Liver (tissue), 9 donors: ENCODE measurements around the gene SLC38A10. TPM values are rescaled to one million over a fixed set of nuclear protein-coding genes. Genes with fewer than 3 reads are reported as not detected.

Experiments
- DNase-seq: peaks from one replicate; pipeline ENCODE4 v3.0.0-alpha.2; 2017; ENCODE audit warnings: low spot score
- H3K27ac ChIP-seq, 2 donors: one replicate each; pipeline ENCODE4 v1.7.0; 2013; ENCODE audit warnings: inconsistent platforms in 2 of 2, low read length in 2 of 2, control low read depth in 1 of 2, low read depth in 1 of 2, mild to moderate bottlenecking in 1 of 2
- H3K27me3 ChIP-seq, 4 donors: one replicate each; pipeline versions ENCODE4 v1.6.1 to v1.7.0; 2013; ENCODE audit warnings: low read length in 3 of 4, inconsistent platforms in 1 of 4, mild to moderate bottlenecking in 1 of 4, moderate library complexity in 1 of 4; ENCODE audit not compliant: control insufficient read depth in 4 of 4, insufficient read depth in 4 of 4
- H3K36me3 ChIP-seq, 4 donors: one replicate each; pipeline versions ENCODE4 v1.6.1 to v1.7.0; 2013; ENCODE audit warnings: low read length in 3 of 4, mild to moderate bottlenecking in 3 of 4, low read depth in 1 of 4, moderate library complexity in 1 of 4; ENCODE audit not compliant: control insufficient read depth in 4 of 4, insufficient read depth in 3 of 4
- H3K4me1 ChIP-seq, 4 donors: one replicate each; pipeline versions ENCODE4 v1.6.1 to v1.7.0; 2013; ENCODE audit warnings: low read length in 3 of 4, mild to moderate bottlenecking in 3 of 4, moderate library complexity in 1 of 4; ENCODE audit not compliant: control insufficient read depth in 4 of 4, insufficient read depth in 4 of 4
- H3K4me3 ChIP-seq, 3 donors: one replicate each; pipeline versions ENCODE4 v1.6.1 to v1.7.0; 2013; ENCODE audit warnings: low read length in 3 of 3, control low read depth in 1 of 3, low read depth in 1 of 3, mild to moderate bottlenecking in 1 of 3
- H3K9ac ChIP-seq, 2 donors: one replicate each; pipeline ENCODE4 v1.7.0; 2013; ENCODE audit warnings: low read length in 2 of 2, mild to moderate bottlenecking in 2 of 2, moderate library complexity in 2 of 2, control low read depth in 1 of 2, low read depth in 1 of 2
- H3K9me3 ChIP-seq, 4 donors: one replicate each; pipeline versions ENCODE4 v1.6.1 to v1.7.0; 2013; ENCODE audit warnings: low read length in 3 of 4; ENCODE audit not compliant: control insufficient read depth in 4 of 4
- ATF3 ChIP-seq: IDR thresholded peaks from 2 replicates; pipeline ENCODE4 v1.6.1; 2016; ENCODE audit warnings: antibody characterized with exemption
- CTCF ChIP-seq: fragments of 150-350 bp; IDR thresholded peaks from 2 replicates; pipeline ENCODE4 v1.5.1; 2017; ENCODE audit warnings: improper control_type of control experiment, low read depth, low read length; ENCODE audit not compliant: missing input control
- FOXA1 ChIP-seq: IDR thresholded peaks from 2 replicates; pipeline ENCODE4 v1.6.1; 2016; ENCODE audit warnings: antibody characterized with exemption
- FOXA2 ChIP-seq: IDR thresholded peaks from 2 replicates; pipeline ENCODE4 v1.6.1; 2016; ENCODE audit warnings: antibody characterized with exemption
- GABPA ChIP-seq, 2 donors: IDR thresholded peaks in 1 of 2; conservative IDR thresholded peaks in 1 of 2; 2 replicates each; pipeline ENCODE4 v1.6.1; 2016; ENCODE audit warnings: antibody characterized with exemption in 2 of 2, mild to moderate bottlenecking in 1 of 2, moderate library complexity in 1 of 2
- HNF4A ChIP-seq, 2 donors: conservative IDR thresholded peaks; 2 replicates each; pipeline ENCODE4 v1.6.1; 2016; ENCODE audit warnings: antibody characterized with exemption in 2 of 2, mild to moderate bottlenecking in 2 of 2
- HNF4G ChIP-seq: IDR thresholded peaks from 2 replicates; pipeline ENCODE4 v1.6.1; 2016; ENCODE audit warnings: antibody characterized with exemption
- JUND ChIP-seq, 2 donors: IDR thresholded peaks; 2 replicates each; pipeline ENCODE4 v1.6.1; 2016; ENCODE audit warnings: antibody characterized with exemption in 2 of 2
- MAX ChIP-seq: IDR thresholded peaks from 2 replicates; pipeline ENCODE4 v1.6.1; 2016; ENCODE audit warnings: antibody characterized with exemption
- NR2F2 ChIP-seq: IDR thresholded peaks from 2 replicates; pipeline ENCODE4 v1.6.1; 2016; ENCODE audit warnings: antibody characterized with exemption
- RAD21 ChIP-seq, 2 donors: IDR thresholded peaks; 2 replicates each; pipeline ENCODE4 v1.6.1; 2016; ENCODE audit warnings: antibody characterized with exemption in 2 of 2, mild to moderate bottlenecking in 2 of 2
- REST ChIP-seq: IDR thresholded peaks from 2 replicates; pipeline ENCODE4 v1.6.1; 2016; ENCODE audit warnings: antibody characterized with exemption, mild to moderate bottlenecking
- RXRA ChIP-seq, 2 donors: IDR thresholded peaks; 2 replicates each; pipeline ENCODE4 v1.6.1; 2017 to 2018; ENCODE audit warnings: antibody characterized with exemption in 2 of 2, mild to moderate bottlenecking in 1 of 2
- SP1 ChIP-seq: IDR thresholded peaks from 2 replicates; pipeline ENCODE4 v1.6.1; 2018; ENCODE audit warnings: antibody characterized with exemption, mild to moderate bottlenecking
- TAF1 ChIP-seq: conservative IDR thresholded peaks from 2 replicates; pipeline ENCODE4 v1.6.1; 2016; ENCODE audit warnings: antibody characterized with exemption, mild to moderate bottlenecking
- YY1 ChIP-seq: IDR thresholded peaks from 2 replicates; pipeline ENCODE4 v1.6.1; 2016; ENCODE audit warnings: antibody characterized with exemption, mild to moderate bottlenecking
- ZBTB33 ChIP-seq: IDR thresholded peaks from 2 replicates; pipeline ENCODE4 v1.6.1; 2016; ENCODE audit warnings: antibody characterized with exemption
- WGBS: extraction: QIAGEN DNeasy Blood & Tissue Kit; methylation state at CpG from one replicate; pipeline ENCODE4 v1.1.7; 2013; 5-methylcytosine and 5-hydroxymethylcytosine counted together
- polyA plus RNA-seq, 2 donors: library from polyadenylated mRNA; stranded (reverse) in 1 of 2; unstranded in 1 of 2; fragments of 200-250 nt in 1 of 2; fragments of >200 nt in 1 of 2; fragmentation: Nextera tagmentation in 1 of 2; extraction: Ambion mirVana in 1 of 2; gene quantifications; one replicate each; pipeline versions ENCODE4 v1.2.1 to v1.2.3, GENCODE V29; 2013 to 2015
- total RNA-seq, 2 donors: library from RNA; depleted of rRNA; stranded (reverse); fragments of >200 nt; gene quantifications; one replicate each; pipeline ENCODE4 v1.2.3, GENCODE V29; 2014
- donor health status: healthy.
- donor health status: healthy.
- donor health status: healthy.
- donor health status: healthy.
- donor health status: healthy.

SLC38A10 gene
- total and polyA plus RNA-seq, 4 donors: 29.3 to 117 (median 54.7) TPM

- TF ChIP-seq NR2F2: no peak
- TF ChIP-seq HNF4A (conservative IDR thresholded peaks at IDR 0.05): no peak
- no peak for TF ChIP-seq FOXA2
- no peak for TF ChIP-seq FOXA1
- no peak for TF ChIP-seq CTCF
- TF ChIP-seq HNF4G: no peak
Measured at GRCh38 chr17:81317530-81317821, 22.4 kb upstream of the SLC38A10 start (continued).

GRCh38 chr17:81315885-81316391 is 20.8 kb upstream of the SLC38A10 start:
- Histone ChIP-seq H3K9me3 (no peaks in the 10 kb centered on the region), H3K4me3 (no peak overlapping the region), H3K4me1 (no peaks in the 10 kb centered on the region), H3K9ac (no peak overlapping the region), H3K27me3 (no peaks in the 10 kb centered on the region), H3K36me3 (no peaks in the 10 kb centered on the region), H3K27ac (no peak overlapping the region)
- TF ChIP-seq MAX (no peak), ZBTB33 (no peak), JUND (IDR thresholded peaks at IDR 0.05) (no peak), SP1 (no peak), ATF3 (no peak), RXRA (IDR thresholded peaks at IDR 0.05) (no peak), CTCF (no peak), FOXA2 (no peak), TAF1 (no peak), HNF4G (no peak), YY1 (no peak), REST (no peak), NR2F2 (no peak), RAD21 (IDR thresholded peaks at IDR 0.05) (no peak), HNF4A (conservative IDR thresholded peaks at IDR 0.05) (no peak), GABPA (IDR thresholded peaks at IDR 0.05 in 1 of 2, conservative IDR thresholded peaks at IDR 0.05 in 1 of 2) (no peak), FOXA1 (no peak)
- 88% methylated on average over 20 of the region's 20 CpGs for WGBS
- DNase-seq: no peak
